ENCODE data around the gene KAZN.

KAZN gene

DNA sequence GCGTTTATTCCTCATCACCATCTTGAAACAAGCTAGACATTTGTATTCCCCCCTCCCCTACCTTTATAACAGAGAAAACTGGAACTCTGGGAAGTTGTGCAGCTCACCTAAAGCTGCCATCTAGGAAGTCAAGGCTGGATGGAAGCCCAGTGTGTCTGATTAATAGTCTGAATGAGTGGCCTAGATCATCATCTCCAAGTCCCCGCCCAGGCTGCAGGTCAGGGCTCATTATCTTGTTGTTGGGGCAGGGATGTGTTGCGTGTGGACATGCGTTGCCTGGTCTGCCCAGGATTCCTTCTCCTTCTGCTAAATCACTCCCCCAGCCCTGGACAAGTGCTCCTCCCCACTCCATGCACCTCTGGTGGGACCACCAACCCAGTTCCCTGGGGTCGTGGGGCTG, 14.7 kb upstream of the KAZN start:
- TF ChIP-seq, protein P1, sequence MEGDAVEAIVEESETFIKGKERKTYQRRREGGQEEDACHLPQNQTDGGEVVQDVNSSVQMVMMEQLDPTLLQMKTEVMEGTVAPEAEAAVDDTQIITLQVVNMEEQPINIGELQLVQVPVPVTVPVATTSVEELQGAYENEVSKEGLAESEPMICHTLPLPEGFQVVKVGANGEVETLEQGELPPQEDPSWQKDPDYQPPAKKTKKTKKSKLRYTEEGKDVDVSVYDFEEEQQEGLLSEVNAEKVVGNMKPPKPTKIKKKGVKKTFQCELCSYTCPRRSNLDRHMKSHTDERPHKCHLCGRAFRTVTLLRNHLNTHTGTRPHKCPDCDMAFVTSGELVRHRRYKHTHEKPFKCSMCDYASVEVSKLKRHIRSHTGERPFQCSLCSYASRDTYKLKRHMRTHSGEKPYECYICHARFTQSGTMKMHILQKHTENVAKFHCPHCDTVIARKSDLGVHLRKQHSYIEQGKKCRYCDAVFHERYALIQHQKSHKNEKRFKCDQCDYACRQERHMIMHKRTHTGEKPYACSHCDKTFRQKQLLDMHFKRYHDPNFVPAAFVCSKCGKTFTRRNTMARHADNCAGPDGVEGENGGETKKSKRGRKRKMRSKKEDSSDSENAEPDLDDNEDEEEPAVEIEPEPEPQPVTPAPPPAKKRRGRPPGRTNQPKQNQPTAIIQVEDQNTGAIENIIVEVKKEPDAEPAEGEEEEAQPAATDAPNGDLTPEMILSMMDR (IDR thresholded peaks at IDR 0.05; ENCODE audit: insufficient read depth, low read depth, low read length, missing control alignments), result no peak
- DNase-seq (ENCODE audit: low read depth), result no peak
- H3K4me3 ChIP-seq (ENCODE audit: low read depth, low read length), result no peak overlapping the region

DNA sequence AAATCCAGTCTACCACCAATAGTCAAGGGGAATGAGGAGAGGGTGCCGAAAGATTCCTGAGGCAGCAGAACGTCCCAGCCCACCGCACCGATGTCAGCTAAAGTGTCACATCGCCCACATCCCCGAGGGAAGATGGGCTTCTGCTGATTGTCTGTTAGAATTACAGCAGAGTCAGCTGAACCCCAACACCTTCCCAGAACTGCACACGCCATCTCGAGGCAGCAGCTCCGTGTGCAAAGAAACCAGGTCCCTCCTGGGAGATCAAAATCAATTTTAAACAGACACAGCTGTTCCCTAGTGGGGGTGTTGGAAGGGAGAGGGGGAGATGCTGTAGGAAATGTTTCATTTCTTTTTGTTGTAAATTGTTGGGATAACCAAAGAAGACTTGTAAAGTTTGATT, 12.8 kb upstream of the KAZN start:
- no peak for DNase-seq (ENCODE audit: low read depth)
- TF ChIP-seq, protein P1 (IDR thresholded peaks at IDR 0.05; ENCODE audit: insufficient read depth, low read depth, low read length, missing control alignments), result no peak
- H3K4me3 ChIP-seq (ENCODE audit: low read depth, low read length), result no peak overlapping the region

DNA sequence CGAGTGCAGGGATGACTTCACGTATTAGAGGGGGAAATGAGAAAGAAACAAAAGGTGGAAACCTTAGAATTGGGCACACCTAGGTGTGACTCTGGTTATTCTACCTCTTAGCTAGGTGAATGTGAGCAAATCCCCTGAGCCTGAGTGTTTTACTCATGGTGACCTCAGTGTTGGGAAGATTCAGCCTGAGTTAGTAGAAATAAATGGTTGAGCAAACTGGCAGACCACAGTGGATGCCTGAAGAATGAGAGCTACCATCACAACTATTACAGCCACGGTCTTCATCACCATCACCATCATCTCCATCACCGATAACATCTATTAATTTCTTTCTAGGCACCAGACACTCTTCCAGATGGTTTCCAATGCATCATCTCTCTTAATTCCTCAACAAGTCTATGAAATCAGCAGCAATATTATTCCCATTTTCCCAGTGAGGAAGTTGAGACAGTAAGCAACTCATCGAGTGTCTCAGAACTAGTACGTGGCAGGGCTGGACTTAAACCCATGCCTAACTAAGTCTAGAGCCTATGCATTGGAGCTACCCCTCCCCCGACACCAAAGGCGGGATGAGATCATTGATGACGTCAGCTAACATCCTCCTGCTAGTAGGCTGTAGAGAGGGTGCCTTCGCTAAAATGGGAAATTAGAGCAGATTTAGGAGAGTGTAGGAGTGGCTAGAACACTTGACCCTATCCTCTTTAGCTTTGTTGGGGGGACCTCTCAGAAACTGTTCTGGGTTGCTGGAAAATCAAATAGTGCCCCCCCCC, 7.9 kb upstream of the KAZN start:
- H3K4me3 ChIP-seq (ENCODE audit: low read depth, low read length), result no peak overlapping the region
- DNase-seq (ENCODE audit: low read depth), result no peak
- TF ChIP-seq, protein P1 (IDR thresholded peaks at IDR 0.05; ENCODE audit: insufficient read depth, low read depth, low read length, missing control alignments), result no peak

DNA sequence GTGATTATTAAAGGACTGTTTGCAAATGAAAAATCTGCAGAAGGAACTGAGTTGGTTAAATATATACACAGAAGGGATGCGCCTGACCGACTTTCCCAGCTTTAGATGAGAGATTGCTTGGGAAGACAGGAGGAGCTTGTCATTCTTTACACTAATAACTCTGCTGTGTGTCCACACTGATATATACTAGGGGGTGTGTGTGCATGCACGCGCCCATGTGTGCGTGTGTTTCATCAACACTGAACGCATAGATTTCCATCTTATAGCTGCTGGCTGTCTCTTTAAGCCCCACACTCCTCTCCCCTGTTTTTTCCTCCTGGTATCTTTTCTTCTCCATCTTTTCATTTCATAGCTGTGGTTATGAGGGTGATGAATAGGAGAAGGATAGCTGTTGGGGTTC, 6.9 kb upstream of the KAZN start:
- H3K4me3 ChIP-seq (ENCODE audit: low read depth, low read length), result no peak overlapping the region
- DNase-seq (ENCODE audit: low read depth), result no peak
- TF ChIP-seq, protein P1 (IDR thresholded peaks at IDR 0.05; ENCODE audit: insufficient read depth, low read depth, low read length, missing control alignments), result no peak

DNA sequence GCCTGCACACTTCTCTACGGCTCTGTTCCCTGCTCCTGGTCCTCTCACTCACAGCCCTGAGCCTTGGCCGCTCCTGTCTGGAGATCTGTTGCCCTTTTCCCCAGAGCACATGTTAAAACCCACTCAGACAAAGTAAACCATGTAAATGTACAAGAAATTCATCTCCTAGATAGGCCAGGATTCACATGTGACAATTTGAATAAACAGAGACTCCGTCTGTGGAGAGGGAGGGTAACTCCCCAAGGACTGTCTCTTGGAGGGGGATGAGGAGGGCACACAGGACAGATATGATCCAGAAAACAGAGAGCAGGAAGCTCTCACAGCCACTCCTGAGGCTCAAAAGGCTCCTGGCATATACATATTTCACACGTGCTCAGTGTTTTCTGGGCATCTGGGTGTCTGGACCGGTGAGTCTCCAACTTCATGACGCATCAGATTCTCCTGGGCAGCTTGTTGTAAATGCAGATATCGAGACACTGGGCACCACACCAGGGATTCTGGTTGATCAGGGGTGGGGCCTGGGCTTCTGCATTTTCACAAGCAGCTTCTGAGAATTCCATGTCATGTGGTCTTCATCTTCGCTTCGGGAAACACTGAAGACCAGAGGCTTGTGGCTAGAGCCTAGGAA, 6.4 kb upstream of the KAZN start:
- DNase-seq (ENCODE audit: low read depth), result no peak
- no peak overlapping the region for H3K4me3 ChIP-seq (ENCODE audit: low read depth, low read length)
- TF ChIP-seq, protein P1 (IDR thresholded peaks at IDR 0.05; ENCODE audit: insufficient read depth, low read depth, low read length, missing control alignments), result no peak

DNA sequence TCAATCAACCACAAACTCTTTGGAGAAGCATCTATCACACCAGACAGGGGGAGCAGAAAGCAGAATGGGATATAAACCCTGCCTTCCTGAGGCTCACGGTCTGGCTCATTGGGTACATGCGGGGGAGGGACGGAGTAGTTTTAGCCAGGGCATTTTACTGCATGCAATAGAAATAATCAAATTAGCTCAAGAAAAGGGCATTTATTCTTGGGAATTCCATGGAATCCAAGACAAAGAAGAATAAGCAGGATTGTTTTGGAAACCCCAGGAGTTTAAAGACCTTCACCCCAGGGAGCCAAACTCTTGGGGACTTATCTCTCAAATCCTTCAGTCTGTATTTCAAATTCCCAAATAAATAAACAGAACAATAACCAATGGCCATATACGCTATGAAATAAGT, 5.2 kb upstream of the KAZN start:
- H3K4me3 ChIP-seq (ENCODE audit: low read depth, low read length), result no peak overlapping the region
- no peak for DNase-seq (ENCODE audit: low read depth)
- TF ChIP-seq, protein P1 (IDR thresholded peaks at IDR 0.05; ENCODE audit: insufficient read depth, low read depth, low read length, missing control alignments), result no peak
